HAP-1 (cell line): ENCODE results near the gene FTCDNL1.
A peak's percentile ranks its signal among the peaks of the same experiment; 100 is the strongest.

Experiments
- DNase-seq, 2 experiments: peaks; one replicate each; pipeline ENCODE4 v3.0.0-alpha.2; 2016 to 2020; ENCODE audit warnings: low spot score in 2 of 2
- H3K27me3 ChIP-seq: fragments of 250-450 bp; sonication (Bioruptor Pico); 2 replicates; pipeline ENCODE4 v1.5.1; 2020; ENCODE audit warnings: low read depth, mild to moderate bottlenecking, moderate library complexity
- H3K36me3 ChIP-seq: fragments of 250-450 bp; sonication (Bioruptor Pico); replicated peaks from 2 replicates; pipeline ENCODE4 v1.5.1; 2020; ENCODE audit warnings: mild to moderate bottlenecking
- H3K4me1 ChIP-seq: fragments of 250-450 bp; sonication (Bioruptor Pico); 2 replicates; pipeline ENCODE4 v1.5.1; 2020; ENCODE audit warnings: mild to moderate bottlenecking
- H3K4me3 ChIP-seq: fragments of 250-450 bp; sonication (Bioruptor Pico); 2 replicates; pipeline ENCODE4 v1.5.1; 2020; ENCODE audit warnings: mild to moderate bottlenecking, moderate library complexity
- H3K9me3 ChIP-seq: fragments of 250-450 bp; sonication (Bioruptor Pico); 2 replicates; pipeline ENCODE4 v1.5.1; 2020; ENCODE audit warnings: mild to moderate bottlenecking, moderate library complexity
- in situ Hi-C: fragments of 300-500 bp; cut with MboI; formaldehyde crosslinking; loops from 3 replicates; pipeline ENCODE4 v1.14.3; 2020; ENCODE audit warnings: low sequenced_read_pairs, inconsistent platforms, mixed read lengths

The FTCDNL1 gene

GRCh38 chr2:199792381-199792780, 58.6 kb downstream of the FTCDNL1 start:
- peaks cover 2% of the 10 kb centered on the region; the same call in 1 of the 2 replicates for H3K27me3 ChIP-seq
- H3K9me3 ChIP-seq, result no peaks in the 10 kb centered on the region
- H3K36me3 ChIP-seq, result no peaks in the 10 kb centered on the region
- DNase-seq, result no peak
- in situ Hi-C loops, result no loop called here
- H3K4me1 ChIP-seq, result no peaks in the 10 kb centered on the region
- H3K4me3 ChIP-seq, result no peak overlapping the region

- Histone ChIP-seq H3K27me3 (peaks cover 2% of the 10 kb centered on the region; the same call in 1 of the 2 replicates), H3K4me3 (no peak overlapping the region), H3K4me1 (no peaks in the 10 kb centered on the region), H3K36me3 (no peaks in the 10 kb centered on the region), H3K9me3 (no peaks in the 10 kb centered on the region)
- in situ Hi-C loops, result no loop called here
- no peak for DNase-seq
Measured at GRCh38 chr2:199791326-199791725, 59.7 kb downstream of the FTCDNL1 start.

GRCh38 chr2:199784512-199784911, 66.5 kb downstream of the FTCDNL1 start:
- no peaks in the 10 kb centered on the region for H3K36me3 ChIP-seq
- in situ Hi-C loops, result no loop called here
- no peak for DNase-seq
- H3K4me3 ChIP-seq, result no peak overlapping the region
- H3K4me1 ChIP-seq, result no peaks in the 10 kb centered on the region
- peaks cover 2% of the 10 kb centered on the region; the same call in 1 of the 2 replicates for H3K27me3 ChIP-seq
- H3K9me3 ChIP-seq, result no peaks in the 10 kb centered on the region

GRCh38 chr2:199779589-199779988, 71.4 kb downstream of the FTCDNL1 start:
- no peak for DNase-seq
- H3K4me3 ChIP-seq, result no peak overlapping the region
- no peaks in the 10 kb centered on the region for H3K9me3 ChIP-seq
- H3K36me3 ChIP-seq, result no peaks in the 10 kb centered on the region
- in situ Hi-C loops, result no loop called here
- no peaks in the 10 kb centered on the region for H3K4me1 ChIP-seq
- no peaks in the 10 kb centered on the region for H3K27me3 ChIP-seq

GRCh38 chr2:199778655-199779054, 72.3 kb downstream of the FTCDNL1 start:
- no peaks in the 10 kb centered on the region for H3K27me3 ChIP-seq
- H3K36me3 ChIP-seq, result no peaks in the 10 kb centered on the region
- H3K4me1 ChIP-seq, result no peaks in the 10 kb centered on the region
- in situ Hi-C loops, result no loop called here
- H3K9me3 ChIP-seq, result no peaks in the 10 kb centered on the region
- no peak overlapping the region for H3K4me3 ChIP-seq
- DNase-seq, result no peak

GRCh38 chr2:199777916-199778315, 73.1 kb downstream of the FTCDNL1 start:
- Histone ChIP-seq H3K4me1 (no peaks in the 10 kb centered on the region), H3K4me3 (no peak overlapping the region), H3K27me3 (no peaks in the 10 kb centered on the region), H3K36me3 (no peaks in the 10 kb centered on the region), H3K9me3 (no peaks in the 10 kb centered on the region)
- DNase-seq, result no peak
- in situ Hi-C loops, result no loop called here

DNA sequence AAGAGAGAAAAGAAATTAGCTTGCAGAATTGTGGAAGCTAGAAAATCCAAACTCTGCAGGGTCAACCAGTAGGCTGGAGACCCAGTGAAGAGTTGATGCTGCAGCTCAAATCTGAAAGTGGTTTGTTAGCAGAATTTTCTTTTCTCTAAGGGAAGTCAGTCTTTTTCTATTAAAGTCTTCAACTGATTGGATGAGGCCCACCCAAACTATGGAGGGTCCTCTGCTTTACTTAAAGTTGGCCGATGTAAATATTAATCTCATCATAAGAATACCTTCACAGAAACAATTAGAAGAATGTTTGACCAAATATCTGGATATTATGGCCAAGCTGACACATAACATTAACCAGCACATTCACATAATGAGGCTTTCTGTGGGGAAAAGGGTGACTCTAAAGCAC, 73.7 kb downstream of the FTCDNL1 start:
- Histone ChIP-seq H3K9me3 (no peaks in the 10 kb centered on the region), H3K27me3 (no peaks in the 10 kb centered on the region; the same call in 1 of the 2 replicates), H3K4me1 (no peaks in the 10 kb centered on the region), H3K36me3 (no peaks in the 10 kb centered on the region), H3K4me3 (no peak overlapping the region)
- DNase-seq, result no peak
- in situ Hi-C loops, result no loop called here

DNA sequence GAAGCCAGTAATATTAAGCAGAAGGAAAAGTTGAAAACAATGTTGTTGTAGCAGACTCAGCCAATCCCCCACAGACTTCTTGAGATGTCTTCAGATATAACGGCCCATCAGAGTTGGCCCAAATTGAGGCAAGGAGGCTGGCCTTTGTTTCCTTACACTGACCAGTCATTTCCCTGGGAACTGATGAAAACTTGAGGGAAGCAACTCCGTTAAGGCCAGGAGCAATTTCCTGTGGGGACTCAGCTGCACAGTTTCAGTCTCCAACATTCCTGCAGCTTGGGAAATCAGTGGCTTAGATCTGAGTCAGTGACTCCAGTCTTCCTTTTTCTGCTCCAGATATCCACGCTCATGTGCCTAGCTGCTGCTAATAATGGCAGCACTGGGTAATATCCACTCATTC, 75.7 kb downstream of the FTCDNL1 start:
- H3K36me3 ChIP-seq, result no peaks in the 10 kb centered on the region
- H3K27me3 ChIP-seq, result no peaks in the 10 kb centered on the region; the same call in 1 of the 2 replicates
- H3K4me3 ChIP-seq, result no peak overlapping the region
- DNase-seq, result no peak
- in situ Hi-C loops, result no loop called here
- H3K9me3 ChIP-seq, result no peaks in the 10 kb centered on the region
- no peaks in the 10 kb centered on the region for H3K4me1 ChIP-seq

DNA sequence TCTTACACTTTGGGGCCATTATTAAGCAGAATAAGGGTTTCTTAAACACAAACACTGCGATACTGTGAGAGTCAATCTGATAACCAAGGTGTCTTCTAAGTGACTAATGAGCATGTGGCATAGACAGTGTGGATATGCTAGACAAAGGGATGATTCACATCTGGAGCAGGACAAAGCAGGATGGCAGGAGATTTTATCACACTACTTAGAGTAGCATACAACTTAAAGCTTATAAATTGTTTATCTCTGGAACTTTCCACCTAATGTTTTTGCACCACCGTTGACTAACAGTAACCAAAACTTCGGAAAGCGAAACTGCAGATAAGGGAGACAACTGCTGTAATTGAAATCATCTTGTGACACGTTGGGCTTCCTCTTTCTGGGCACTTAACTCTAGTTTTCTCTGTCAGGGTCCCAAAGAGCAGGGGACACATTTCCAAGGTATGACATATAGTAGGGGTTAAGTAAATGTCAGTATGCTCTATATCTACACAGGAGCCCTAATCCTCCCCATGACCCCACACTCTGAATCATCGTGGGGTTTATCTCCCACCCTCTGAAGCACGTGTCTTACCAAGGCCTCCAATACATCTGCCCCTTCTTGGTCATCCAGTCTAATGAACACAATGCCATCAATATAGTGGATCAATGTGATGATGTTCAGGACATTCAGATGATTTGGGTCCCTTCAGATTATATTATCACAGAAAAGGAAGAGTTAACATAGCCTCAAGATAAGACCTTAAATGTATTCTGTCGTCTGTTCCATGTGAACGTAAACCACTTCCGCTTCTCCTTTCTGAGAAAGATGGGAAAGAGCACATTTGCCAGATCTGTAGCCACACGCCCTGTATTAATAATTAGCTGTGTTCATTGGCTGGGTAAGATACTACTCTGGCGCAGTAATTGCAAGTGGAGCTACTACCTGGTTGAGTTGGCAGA, 78.7 kb downstream of the FTCDNL1 start:
- no peak overlapping the region for H3K4me3 ChIP-seq
- H3K36me3 ChIP-seq, result no peaks in the 10 kb centered on the region
- H3K9me3 ChIP-seq, result no peaks in the 10 kb centered on the region
- no peak for DNase-seq
- in situ Hi-C loops, result no loop called here
- H3K27me3 ChIP-seq, result no peaks in the 10 kb centered on the region; the same call in 1 of the 2 replicates
- H3K4me1 ChIP-seq, result no peaks in the 10 kb centered on the region

GRCh38 chr2:199770716-199771115, 80.3 kb downstream of the FTCDNL1 start:
- Histone ChIP-seq H3K27me3 (no peaks in the 10 kb centered on the region; the same call in 1 of the 2 replicates), H3K9me3 (no peaks in the 10 kb centered on the region), H3K36me3 (no peaks in the 10 kb centered on the region), H3K4me3 (no peak overlapping the region), H3K4me1 (no peaks in the 10 kb centered on the region)
- peak in 1 of 2 experiments; percentile 33 for DNase-seq
- in situ Hi-C loops, result no loop called here

GRCh38 chr2:199765646-199766045, 85.3 kb downstream of the FTCDNL1 start:
- Histone ChIP-seq H3K27me3 (no peaks in the 10 kb centered on the region; the same call in 1 of the 2 replicates), H3K4me3 (no peak overlapping the region), H3K4me1 (no peaks in the 10 kb centered on the region), H3K9me3 (no peaks in the 10 kb centered on the region), H3K36me3 (no peaks in the 10 kb centered on the region)
- in situ Hi-C loops, result no loop called here
- no peak for DNase-seq

DNA sequence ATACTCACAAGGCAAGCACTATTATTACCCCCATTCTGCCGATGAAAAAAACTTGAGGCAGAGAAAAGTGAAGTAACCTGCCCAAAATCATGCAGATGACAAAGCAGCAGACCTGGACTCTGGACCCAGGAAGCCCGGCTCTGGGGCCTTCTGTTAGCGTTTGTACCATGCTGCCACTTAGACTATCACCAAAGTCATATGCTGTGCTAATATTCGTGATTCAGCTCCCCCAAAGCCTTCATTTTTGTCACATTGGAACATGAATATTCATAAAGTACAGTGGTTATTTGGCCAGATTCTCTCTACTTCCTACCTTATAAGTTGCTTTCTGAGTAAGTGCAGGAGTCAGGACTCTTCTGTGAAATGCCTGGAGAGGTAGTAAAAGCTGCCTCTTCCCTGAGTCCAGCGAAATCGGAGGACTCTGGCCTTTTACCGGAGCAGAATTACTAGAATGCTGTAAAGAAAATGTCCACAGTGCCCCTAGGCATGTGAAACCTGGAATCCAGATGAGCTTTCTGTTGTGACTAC, 86.7 kb downstream of the FTCDNL1 start:
- Histone ChIP-seq H3K4me1 (no peaks in the 10 kb centered on the region), H3K27me3 (no peaks in the 10 kb centered on the region; the same call in 1 of the 2 replicates), H3K36me3 (no peaks in the 10 kb centered on the region), H3K4me3 (no peak overlapping the region), H3K9me3 (no peaks in the 10 kb centered on the region)
- no peak for DNase-seq
- in situ Hi-C loops, result no loop called here

DNA sequence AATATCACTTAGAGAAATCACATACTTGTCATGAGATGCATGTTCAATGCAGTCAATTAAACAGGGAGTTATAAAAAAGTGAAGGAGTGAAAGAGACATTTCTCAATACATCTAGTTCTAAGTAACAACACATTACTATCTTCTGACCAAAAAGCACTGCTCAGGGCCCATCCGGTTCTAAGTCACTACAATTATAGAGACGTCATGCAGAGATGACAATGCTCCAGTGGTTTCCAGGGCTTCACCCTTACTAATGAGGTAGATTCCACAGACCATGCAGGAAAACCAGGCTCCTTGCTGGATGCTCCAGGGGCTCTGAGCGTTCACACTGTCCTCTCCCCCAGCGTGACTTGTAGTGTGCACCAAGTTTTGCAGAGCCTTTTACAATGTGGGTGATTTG, 88.0 kb downstream of the FTCDNL1 start:
- no peaks in the 10 kb centered on the region for H3K27me3 ChIP-seq
- no peaks in the 10 kb centered on the region for H3K9me3 ChIP-seq

GRCh38 chr2:199760574-199760973, 90.4 kb downstream of the FTCDNL1 start:
- no peak for DNase-seq
- no peaks in the 10 kb centered on the region for H3K27me3 ChIP-seq
- no peak overlapping the region for H3K4me3 ChIP-seq
- in situ Hi-C loops, result no loop called here
- no peaks in the 10 kb centered on the region for H3K36me3 ChIP-seq
- no peaks in the 10 kb centered on the region for H3K9me3 ChIP-seq
- no peaks in the 10 kb centered on the region for H3K4me1 ChIP-seq

More for the DNA sequence above, 88.0 kb downstream of the FTCDNL1 start:
- Histone ChIP-seq H3K4me3 (no peak overlapping the region), H3K36me3 (no peaks in the 10 kb centered on the region), H3K4me1 (no peaks in the 10 kb centered on the region)
- no peak for DNase-seq
- in situ Hi-C loops, result no loop called here
